Spleen (tissue), 7 donors: Measurements from ENCODE around the gene CELSR3.

Experiments
- CTCF ChIP-seq, 11 experiments: fragments of 200-600 bp in 7 of 11; fragments of 450-650 bp in 4 of 11; sonication (generic) in 4 of 11; IDR thresholded peaks in 8 of 11; conservative IDR thresholded peaks in 3 of 11; 1 replicate in 7 of 11; 2 replicates in 4 of 11; pipeline versions ENCODE4 v1.4.0 to v1.8.0; 2016 to 2021; ENCODE audit warnings: antibody characterized with exemption in 11 of 11, inconsistent platforms in 4 of 11, mild to moderate bottlenecking in 1 of 11
- POLR2A ChIP-seq, 3 donors: fragments of 450-650 bp; IDR thresholded peaks; one replicate each; pipeline ENCODE4 v1.5.1; 2017; ENCODE audit warnings: antibody characterized with exemption in 3 of 3, mild to moderate bottlenecking in 1 of 3
- donor health status: DM: no; HTN: no; CAD: no; lungs with moderate emphysema.
- donor health status: DM: no; HTN: no; CAD: no.
- donor health status: DM: no; HTN: no; CAD: no.

- no peak for TF ChIP-seq CTCF (IDR thresholded peaks at IDR 0.05 in 8 of 11, conservative IDR thresholded peaks at IDR 0.05 in 3 of 11)
- TF ChIP-seq POLR2A (IDR thresholded peaks at IDR 0.05), result no peak
Measured at GRCh38 chr3:48619541-48620524, 42.9 kb downstream of the CELSR3 start.
